Breast epithelium (tissue), 4 donors: ENCODE measurements around the gene MAT2A. TPM values are rescaled to one million over a fixed set of nuclear protein-coding genes. Genes with fewer than 3 reads are reported as not detected.
"Not testable (repeated sequence)": the region's sequence is repeated elsewhere in the genome, so short reads cannot be mapped to it uniquely, and the experiment has no call there.

Source experiments
- DNase-seq, 2 donors: peaks; one replicate each; pipeline ENCODE4 v3.0.0-alpha.2; 2019; ENCODE audit warnings: low spot score in 2 of 2
- H3K27ac ChIP-seq, 2 donors: fragments of 200-600 bp; sonication (generic) in 1 of 2; one replicate each; pipeline ENCODE4 v1.5.1; 2016 to 2019; ENCODE audit warnings: mild to moderate bottlenecking in 1 of 2
- H3K27me3 ChIP-seq, 2 donors: fragments of 200-600 bp; sonication (generic) in 1 of 2; one replicate each; pipeline versions ENCODE4 v1.5.1 to v1.6.0; 2017 to 2019; ENCODE audit warnings: control low read depth in 1 of 2, mild to moderate bottlenecking in 1 of 2
- H3K36me3 ChIP-seq: fragments of 200-600 bp; one replicate; pipeline ENCODE4 v1.5.1; 2019
- H3K4me1 ChIP-seq, 2 donors: fragments of 200-600 bp; sonication (generic); one replicate each; pipeline ENCODE4 v1.5.1; 2016 to 2019; ENCODE audit warnings: control low read depth in 1 of 2
- H3K4me3 ChIP-seq, 3 donors: fragments of 200-600 bp; sonication (generic); 1 replicate in 2 of 3; 2 replicates in 1 of 3; pipeline ENCODE4 v1.5.1; 2016 to 2019; ENCODE audit warnings: mild to moderate bottlenecking in 3 of 3, moderate library complexity in 2 of 3
- H3K9me3 ChIP-seq, 2 donors: fragments of 200-600 bp; sonication (generic) in 1 of 2; one replicate each; pipeline ENCODE4 v1.5.1; 2016 to 2019; ENCODE audit warnings: control low read depth in 1 of 2
- CTCF ChIP-seq, 3 donors: fragments of 450-650 bp; IDR thresholded peaks; one replicate each; pipeline ENCODE4 v1.5.1; 2016 to 2017; ENCODE audit warnings: antibody characterized with exemption in 3 of 3, mild to moderate bottlenecking in 3 of 3, moderate library complexity in 3 of 3
- POLR2A ChIP-seq: fragments of 450-650 bp; IDR thresholded peaks from one replicate; pipeline ENCODE4 v1.6.1; 2016; ENCODE audit warnings: antibody characterized with exemption, mild to moderate bottlenecking, moderate library complexity
- POLR2AphosphoS5 ChIP-seq, 3 donors: sonication (generic); formaldehyde crosslinking; IDR thresholded peaks; one replicate each; pipeline ENCODE4 v1.6.1; 2017; ENCODE audit warnings: antibody characterized with exemption in 3 of 3
- intact Hi-C: fragments of 100-400 bp; cut with DNase I; formaldehyde crosslinking; loops from one replicate; pipeline ENCODE4 v1.15.1; 2023; ENCODE audit warnings: low total_unique reads
- total RNA-seq, 3 donors: library from RNA; depleted of rRNA; stranded (reverse); fragments of >200 nt; gene quantifications; one replicate each; pipeline ENCODE4 v1.1.0, GENCODE V29; 2016

The MAT2A gene
- total RNA-seq, 3 donors from 2014 or later = 180 to 263 (median 236) TPM

- Histone ChIP-seq H3K4me3 (no peak overlapping the region), H3K9me3 (no peaks in the 10 kb centered on the region), H3K4me1 (no peaks in the 10 kb centered on the region), H3K27me3 (no peaks in the 10 kb centered on the region), H3K27ac (no peak overlapping the region), H3K36me3 (no peaks in the 10 kb centered on the region)
- DNase-seq = no peak
- intact Hi-C loops = no loop called here
- no peak for TF ChIP-seq CTCF (IDR thresholded peaks at IDR 0.05)
Observed at GRCh38 chr2:85558160-85558559, 19.2 kb downstream of the MAT2A start.

- H3K27me3 ChIP-seq, intact Hi-C loops, H3K4me1 ChIP-seq, H3K27ac ChIP-seq, H3K9me3 ChIP-seq, DNase-seq, H3K36me3 ChIP-seq: not testable (repeated sequence)
- peak overlapping the region; percentile 72 to 82 (median 80) for H3K4me3 ChIP-seq
Observed at GRCh38 chr2:85560403-85560726, 21.4 kb downstream of the MAT2A start.

- H3K4me1 ChIP-seq = no peaks in the 10 kb centered on the region
- intact Hi-C loops = no loop called here
- H3K27ac ChIP-seq = peak overlapping the region; percentile 89
- TF ChIP-seq POLR2A (no peak), CTCF (IDR thresholded peaks at IDR 0.05) (no peak), POLR2AphosphoS5 (IDR thresholded peaks at IDR 0.05) (no peak)
- peak overlapping the region; percentile 72 to 82 (median 80) for H3K4me3 ChIP-seq
- DNase-seq = no peak
- no peaks in the 10 kb centered on the region for H3K9me3 ChIP-seq
- H3K27me3 ChIP-seq = no peaks in the 10 kb centered on the region
- H3K36me3 ChIP-seq = no peaks in the 10 kb centered on the region
Observed at GRCh38 chr2:85560812-85561279, 21.9 kb downstream of the MAT2A start.

DNA sequence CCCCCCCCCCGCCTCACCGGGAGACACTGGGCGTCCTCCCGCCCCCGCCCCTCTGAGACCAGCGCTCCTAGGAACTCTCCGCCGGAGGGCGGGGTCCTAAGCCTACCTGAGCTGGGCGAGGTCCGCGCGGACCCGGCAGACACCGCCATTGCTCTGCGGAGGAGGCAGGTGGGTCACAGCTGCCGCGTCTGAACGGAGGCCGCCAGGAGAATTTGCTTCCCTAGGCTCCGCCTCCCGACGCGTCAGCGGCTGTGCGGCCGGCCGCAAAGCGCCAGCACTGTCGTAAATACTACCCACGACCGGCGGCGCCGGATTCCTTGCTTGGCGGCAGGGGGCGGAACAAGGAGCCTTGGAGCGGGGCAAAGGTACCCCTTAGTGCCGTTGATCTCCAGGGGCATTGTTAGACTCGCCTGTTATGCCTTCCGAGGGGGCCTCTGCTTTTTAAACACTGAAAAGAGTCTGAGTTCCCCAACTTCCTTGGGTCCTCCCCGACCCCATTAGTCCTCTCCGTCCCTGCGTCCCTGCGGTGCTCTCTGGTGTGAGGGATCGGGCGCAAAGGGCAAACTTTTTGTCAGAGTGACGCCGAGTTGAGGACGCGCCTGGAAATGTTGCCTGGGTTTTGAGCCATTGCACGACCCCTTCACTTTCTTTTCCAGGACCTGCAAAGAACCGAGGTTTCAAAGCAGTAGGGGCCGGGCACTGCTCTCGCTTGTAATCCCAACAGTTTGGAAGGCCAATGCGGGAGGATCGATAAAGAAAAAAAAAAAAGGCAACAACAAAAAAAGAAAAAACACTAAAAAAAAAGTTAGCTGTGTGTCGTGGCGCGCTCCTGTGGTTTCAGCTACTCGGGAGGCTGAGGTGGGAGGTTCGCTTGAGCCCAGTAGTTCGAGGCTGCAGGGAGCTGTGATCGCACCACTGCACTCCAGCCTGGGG is 22.6 kb downstream of the MAT2A start, which contains the start of gene GGCX:
GGCX (minus strand) TSS at position 214 of the 933 bp plus-strand sequence; CDS start at position 149, 65 bp downstream.
- Histone ChIP-seq H3K27ac (peak within 1 kb of the TSS; percentile 89), H3K36me3 (no peaks in the 10 kb centered on the region), H3K9me3 (no peaks in the 10 kb centered on the region), H3K4me3 (peak within 1 kb of the TSS; percentile 72 to 82 (median 80)), H3K4me1 (no peaks in the 10 kb centered on the region), H3K27me3 (no peaks in the 10 kb centered on the region)
- TF ChIP-seq POLR2A = peak; percentile 86
- TF ChIP-seq CTCF (IDR thresholded peaks at IDR 0.05) = peak in 2 of 3 donors; percentile 6 to 36
- peak; percentile 65 to 88 (median 84) for TF ChIP-seq POLR2AphosphoS5 (IDR thresholded peaks at IDR 0.05)
- intact Hi-C loops = no loop called here
- DNase-seq = peak; percentile 92 to 94

GRCh38 chr2:85564144-85564563 is 25.2 kb downstream of the MAT2A start:
- no peaks in the 10 kb centered on the region for H3K4me1 ChIP-seq
- H3K4me3 ChIP-seq = no peak overlapping the region
- TF ChIP-seq CTCF (IDR thresholded peaks at IDR 0.05) (no peak), POLR2A (no peak), POLR2AphosphoS5 (IDR thresholded peaks at IDR 0.05) (no peak)
- no peak overlapping the region for H3K27ac ChIP-seq
- no peaks in the 10 kb centered on the region for H3K9me3 ChIP-seq
- no peak for DNase-seq
- H3K36me3 ChIP-seq = no peaks in the 10 kb centered on the region
- no peaks in the 10 kb centered on the region for H3K27me3 ChIP-seq
- intact Hi-C loops = no loop called here
